Measurements from ENCODE around the gene SCYL1.

SCYL1 gene

GRCh38 chr11:65501186-65501471, 23.8 kb upstream of the SCYL1 start:
- H3F3A ChIP-seq (ENCODE audit: insufficient read depth, low read length): peaks cover 96% of the 10 kb centered on the region
- H3K27me3 ChIP-seq (replicated peaks; ENCODE audit: insufficient read depth, low read length): no peaks in the 10 kb centered on the region
- peak overlapping the region; percentile 67 for H3K4me2 ChIP-seq (ENCODE audit: low read depth, low read length)
- H3K4me1 ChIP-seq (ENCODE audit: low read length): peaks cover 34% of the 10 kb centered on the region
- H3K9me2 ChIP-seq (replicated peaks; ENCODE audit: insufficient read depth, low read length): no peaks in the 10 kb centered on the region
- H3K27ac ChIP-seq (ENCODE audit: low read length): peak overlapping the region; percentile 94
- H3K4me3 ChIP-seq (ENCODE audit: low read length): peak overlapping the region; percentile 86
- no peak for DNase-seq
- H4K20me1 ChIP-seq (ENCODE audit: insufficient read depth, low read length): peaks cover 70% of the 10 kb centered on the region
- H2AFZ ChIP-seq (ENCODE audit: low read length): no peak overlapping the region
- H3K9me3 ChIP-seq (replicated peaks; ENCODE audit: insufficient read depth, low read length): no peaks in the 10 kb centered on the region
- H3K9ac ChIP-seq (ENCODE audit: low read length): peak overlapping the region; percentile 100
- TF ChIP-seq EZH2phosphoT487 (IDR thresholded peaks at IDR 0.05; ENCODE audit: low read length) (no peak), EZH2 (optimal IDR thresholded peaks at IDR 0.05; ENCODE audit: low read depth, low read length) (no peak)
- TF ChIP-seq, protein P1, sequence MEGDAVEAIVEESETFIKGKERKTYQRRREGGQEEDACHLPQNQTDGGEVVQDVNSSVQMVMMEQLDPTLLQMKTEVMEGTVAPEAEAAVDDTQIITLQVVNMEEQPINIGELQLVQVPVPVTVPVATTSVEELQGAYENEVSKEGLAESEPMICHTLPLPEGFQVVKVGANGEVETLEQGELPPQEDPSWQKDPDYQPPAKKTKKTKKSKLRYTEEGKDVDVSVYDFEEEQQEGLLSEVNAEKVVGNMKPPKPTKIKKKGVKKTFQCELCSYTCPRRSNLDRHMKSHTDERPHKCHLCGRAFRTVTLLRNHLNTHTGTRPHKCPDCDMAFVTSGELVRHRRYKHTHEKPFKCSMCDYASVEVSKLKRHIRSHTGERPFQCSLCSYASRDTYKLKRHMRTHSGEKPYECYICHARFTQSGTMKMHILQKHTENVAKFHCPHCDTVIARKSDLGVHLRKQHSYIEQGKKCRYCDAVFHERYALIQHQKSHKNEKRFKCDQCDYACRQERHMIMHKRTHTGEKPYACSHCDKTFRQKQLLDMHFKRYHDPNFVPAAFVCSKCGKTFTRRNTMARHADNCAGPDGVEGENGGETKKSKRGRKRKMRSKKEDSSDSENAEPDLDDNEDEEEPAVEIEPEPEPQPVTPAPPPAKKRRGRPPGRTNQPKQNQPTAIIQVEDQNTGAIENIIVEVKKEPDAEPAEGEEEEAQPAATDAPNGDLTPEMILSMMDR (IDR thresholded peaks at IDR 0.05; ENCODE audit: low read length): no peak
- H3K79me2 ChIP-seq (ENCODE audit: low read length): peaks cover 92% of the 10 kb centered on the region
- H3K36me3 ChIP-seq (replicated peaks; ENCODE audit: insufficient read depth, low read length): peaks cover 44% of the 10 kb centered on the region

- peak overlapping the region; percentile 67 for H3K4me2 ChIP-seq (ENCODE audit: low read depth, low read length)
- peaks cover 96% of the 10 kb centered on the region for H3F3A ChIP-seq (ENCODE audit: insufficient read depth, low read length)
- H3K4me1 ChIP-seq (ENCODE audit: low read length): peaks cover 34% of the 10 kb centered on the region
- TF ChIP-seq EZH2 (optimal IDR thresholded peaks at IDR 0.05; ENCODE audit: low read depth, low read length): no peak
- no peak for TF ChIP-seq EZH2phosphoT487 (IDR thresholded peaks at IDR 0.05; ENCODE audit: low read length)
- TF ChIP-seq, protein P1 (IDR thresholded peaks at IDR 0.05; ENCODE audit: low read length): no peak
- H3K9me2 ChIP-seq (replicated peaks; ENCODE audit: insufficient read depth, low read length): no peaks in the 10 kb centered on the region
- H3K9ac ChIP-seq (ENCODE audit: low read length): peak overlapping the region; percentile 100
- H3K79me2 ChIP-seq (ENCODE audit: low read length): peaks cover 90% of the 10 kb centered on the region
- H2AFZ ChIP-seq (ENCODE audit: low read length): no peak overlapping the region
- H3K4me3 ChIP-seq (ENCODE audit: low read length): peak overlapping the region; percentile 86
- H3K27ac ChIP-seq (ENCODE audit: low read length): peak overlapping the region; percentile 94
- no peaks in the 10 kb centered on the region for H3K9me3 ChIP-seq (replicated peaks; ENCODE audit: insufficient read depth, low read length)
- no peaks in the 10 kb centered on the region for H3K27me3 ChIP-seq (replicated peaks; ENCODE audit: insufficient read depth, low read length)
- H4K20me1 ChIP-seq (ENCODE audit: insufficient read depth, low read length): peaks cover 72% of the 10 kb centered on the region
- DNase-seq: peak; percentile 56
- peaks cover 44% of the 10 kb centered on the region for H3K36me3 ChIP-seq (replicated peaks; ENCODE audit: insufficient read depth, low read length)
Measured at GRCh38 chr11:65501472-65502273, 23.2 kb upstream of the SCYL1 start.

GRCh38 chr11:65502274-65502554, 22.7 kb upstream of the SCYL1 start:
- Histone ChIP-seq H3K36me3 (replicated peaks; ENCODE audit: insufficient read depth, low read length) (peaks cover 44% of the 10 kb centered on the region), H3K9me3 (replicated peaks; ENCODE audit: insufficient read depth, low read length) (no peaks in the 10 kb centered on the region), H3K9me2 (replicated peaks; ENCODE audit: insufficient read depth, low read length) (no peaks in the 10 kb centered on the region), H3K4me2 (ENCODE audit: low read depth, low read length) (peak overlapping the region; percentile 67), H3K9ac (ENCODE audit: low read length) (peak overlapping the region; percentile 100), H3K4me3 (ENCODE audit: low read length) (peak overlapping the region; percentile 86), H3K27me3 (replicated peaks; ENCODE audit: insufficient read depth, low read length) (no peaks in the 10 kb centered on the region), H3F3A (ENCODE audit: insufficient read depth, low read length) (peaks cover 96% of the 10 kb centered on the region), H3K4me1 (ENCODE audit: low read length) (peaks cover 33% of the 10 kb centered on the region), H2AFZ (ENCODE audit: low read length) (no peak overlapping the region), H3K27ac (ENCODE audit: low read length) (peak overlapping the region; percentile 94), H4K20me1 (ENCODE audit: insufficient read depth, low read length) (peaks cover 72% of the 10 kb centered on the region), H3K79me2 (ENCODE audit: low read length) (peaks cover 86% of the 10 kb centered on the region)
- DNase-seq: peak; percentile 21
- TF ChIP-seq EZH2phosphoT487 (IDR thresholded peaks at IDR 0.05; ENCODE audit: low read length) (no peak), EZH2 (optimal IDR thresholded peaks at IDR 0.05; ENCODE audit: low read depth, low read length) (no peak)
- TF ChIP-seq, protein P1 (IDR thresholded peaks at IDR 0.05; ENCODE audit: low read length): no peak

Measured in MM.1S (cell line).